Heart right ventricle (tissue), 16 donors: Measurements from ENCODE around the gene DSCAM. TPM values are rescaled to one million over a fixed set of nuclear protein-coding genes. Genes with fewer than 3 reads are reported as not detected.

Experiments
- ATAC-seq, 8 donors: fragments of 200-7000 bp; cut with Tn5 transposase; one replicate each; pipeline ENCODE4 v1.9.1; 2020; ENCODE audit warnings: mild to moderate bottlenecking in 8 of 8, moderate library complexity in 8 of 8, moderate number of reproducible peaks in 1 of 8
- DNase-seq, 2 donors: peaks; one replicate each; pipeline ENCODE4 v3.0.0-alpha.2; 2020
- H3K27ac ChIP-seq, 10 donors: fragments of 200-600 bp; sonication (generic) in 2 of 10; one replicate each; pipeline versions ENCODE4 v1.5.0 to v1.8.0; 2020 to 2022; ENCODE audit warnings: mild to moderate bottlenecking in 3 of 10
- H3K27me3 ChIP-seq, 7 donors: fragments of 200-600 bp; one replicate each; pipeline ENCODE4 v1.8.0; 2021 to 2022; ENCODE audit warnings: mild to moderate bottlenecking in 2 of 7
- H3K36me3 ChIP-seq, 9 donors: fragments of 200-600 bp; sonication (generic) in 1 of 9; one replicate each; pipeline versions ENCODE4 v1.5.0 to v1.8.0; 2020 to 2022; ENCODE audit warnings: mild to moderate bottlenecking in 2 of 9
- H3K4me1 ChIP-seq, 9 donors: fragments of 200-600 bp; sonication (generic) in 1 of 9; one replicate each; pipeline versions ENCODE4 v1.5.0 to v1.8.0; 2020 to 2022; ENCODE audit warnings: mild to moderate bottlenecking in 4 of 9
- H3K4me3 ChIP-seq, 10 donors: fragments of 200-600 bp; sonication (generic) in 2 of 10; one replicate each; pipeline versions ENCODE4 v1.5.0 to v1.8.0; 2020 to 2022; ENCODE audit warnings: mild to moderate bottlenecking in 7 of 10, moderate library complexity in 2 of 10
- H3K9me3 ChIP-seq, 11 donors: fragments of 200-600 bp in 10 of 11; sonication (generic) in 2 of 11; one replicate each; pipeline versions ENCODE4 v1.5.0 to v1.8.0; 2013 to 2022; ENCODE audit warnings: mild to moderate bottlenecking in 2 of 11, control low read depth in 1 of 11, moderate library complexity in 1 of 11
- WGBS, 2 donors: extraction: QIAGEN DNeasy Blood & Tissue Kit; methylation state at CpG; one replicate each; pipeline ENCODE4 v1.1.7; 2013; ENCODE audit warnings: inconsistent platforms in 1 of 2; 5-methylcytosine and 5-hydroxymethylcytosine counted together
- intact Hi-C, 10 donors: fragments of 100-400 bp; cut with DNase I; formaldehyde crosslinking; loops; one replicate each; pipeline versions ENCODE4 v1.11.1 to v1.14.2; 2022
- polyA plus RNA-seq, 2 donors: library from polyadenylated mRNA; stranded (reverse); fragments of 200-250 nt; gene quantifications; one replicate each; pipeline ENCODE4 v1.2.3, GENCODE V29; 2013
- total RNA-seq, 10 donors: library from RNA; stranded (reverse); fragmentation: NEBNext Ultra II Directional in 3 of 10; extraction: Animal tissue kit (Norgen Biotek cat#: 25700) in 3 of 10; gene quantifications; one replicate each; pipeline versions ENCODE4 v1.2.1 to v1.2.4, GENCODE V29; 2021 to 2023
- TF ChIP-seq, protein P1 (sequence below), 9 donors: fragments of 200-600 bp; sonication (generic) in 2 of 9; IDR thresholded peaks; one replicate each; pipeline versions ENCODE4 v1.5.0 to v1.8.0; 2021 to 2022; ENCODE audit warnings: antibody characterized with exemption in 9 of 9, mild to moderate bottlenecking in 5 of 9, moderate library complexity in 1 of 9
- donor health status: Arrhythmogenic right ventricular cardiomyopathy.
- donor health status: ischemic (EF 13 %, LVEDD 7.1; RV severe dilation, severe dysfunction).
- donor health status: healthy with polysubstance abuse.
- donor health status: DM: no; HTN: yes; CAD: no.
- donor health status: DM: no; HTN: no; CAD: no.
- donor health status: ischemic (EF 25% LVEDD 6.9; RV normal size, moderate dysfunction).
- donor health status: ischemic (EF 25% LVEDD 5.7; RV mildly dilated, moderate dysfunction).
- donor health status: healthy.
- donor health status: DM: yes; HTN: yes; CAD: no.
- donor health status: Ischemic cardiomyopathy.
- donor health status: ischemic (EF 35%, LVEDD 5.7; RV mildly dilated, moderate dysfunction).
- donor health status: nonischemic (EF 11% LVEDD 7.7; RV severe dilation, severe dysfunction).
- donor health status: DM: yes; HTN: yes; CAD: no.
- donor health status: PGD.
- donor health status: ischemic (EF 29% LVEDD 5.4; RV normal size, mild dysfunction).
- donor health status: nonischemic (EF 23%, LVEDD 6.1; RV moderate dilation, normal function).

Gene DSCAM
- total and polyA plus RNA-seq, 12 donors = 0.03 to 0.04 TPM; not detected in 10

GRCh38 chr21:40099809-40100208, 747.1 kb downstream of the DSCAM start:
- intact Hi-C loops = loop anchor here in 1 of 10 donors (2.0 kb wide), 1 partner anchor 17 kb away; no protein-coding TSS in a partner anchor
- ATAC-seq (no peak), DNase-seq (no peak)
- TF ChIP-seq, protein P1, sequence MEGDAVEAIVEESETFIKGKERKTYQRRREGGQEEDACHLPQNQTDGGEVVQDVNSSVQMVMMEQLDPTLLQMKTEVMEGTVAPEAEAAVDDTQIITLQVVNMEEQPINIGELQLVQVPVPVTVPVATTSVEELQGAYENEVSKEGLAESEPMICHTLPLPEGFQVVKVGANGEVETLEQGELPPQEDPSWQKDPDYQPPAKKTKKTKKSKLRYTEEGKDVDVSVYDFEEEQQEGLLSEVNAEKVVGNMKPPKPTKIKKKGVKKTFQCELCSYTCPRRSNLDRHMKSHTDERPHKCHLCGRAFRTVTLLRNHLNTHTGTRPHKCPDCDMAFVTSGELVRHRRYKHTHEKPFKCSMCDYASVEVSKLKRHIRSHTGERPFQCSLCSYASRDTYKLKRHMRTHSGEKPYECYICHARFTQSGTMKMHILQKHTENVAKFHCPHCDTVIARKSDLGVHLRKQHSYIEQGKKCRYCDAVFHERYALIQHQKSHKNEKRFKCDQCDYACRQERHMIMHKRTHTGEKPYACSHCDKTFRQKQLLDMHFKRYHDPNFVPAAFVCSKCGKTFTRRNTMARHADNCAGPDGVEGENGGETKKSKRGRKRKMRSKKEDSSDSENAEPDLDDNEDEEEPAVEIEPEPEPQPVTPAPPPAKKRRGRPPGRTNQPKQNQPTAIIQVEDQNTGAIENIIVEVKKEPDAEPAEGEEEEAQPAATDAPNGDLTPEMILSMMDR (IDR thresholded peaks at IDR 0.05) = no peak
- Histone ChIP-seq H3K27me3 (peaks cover 0 to 3% (median 0%) of the 10 kb centered on the region in 7 donors), H3K9me3 (peaks cover 0 to 9% (median 0%) of the 10 kb centered on the region in 11 donors), H3K4me3 (no peak overlapping the region), H3K27ac (no peak overlapping the region), H3K4me1 (peaks cover 0 to 3% (median 0%) of the 10 kb centered on the region in 9 donors), H3K36me3 (no peaks in the 10 kb centered on the region)
- WGBS, 2 donors = 82 to 85% methylated on average over 3 of the region's 3 CpGs

DNA sequence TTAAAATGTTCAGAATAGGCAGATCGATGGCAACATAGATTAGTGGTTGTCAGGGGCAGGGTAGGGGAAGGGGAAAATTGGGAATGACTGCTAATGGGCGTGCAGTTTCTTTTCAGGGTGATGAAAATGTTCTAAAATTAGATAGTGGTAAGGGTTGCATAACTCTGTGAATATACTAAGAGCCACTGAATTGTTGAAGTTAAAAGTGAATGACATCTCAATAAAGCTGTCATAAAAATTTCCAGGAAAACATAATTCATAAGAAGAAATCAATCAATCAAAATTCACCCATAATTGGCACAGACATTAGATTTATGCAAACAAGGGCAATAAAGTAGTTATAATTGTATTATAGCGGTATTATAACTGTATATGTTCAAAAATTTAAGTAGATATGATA, 751.5 kb downstream of the DSCAM start:
- Histone ChIP-seq H3K4me3 (no peak overlapping the region), H3K27me3 (no peaks in the 10 kb centered on the region), H3K36me3 (no peaks in the 10 kb centered on the region), H3K9me3 (peaks cover 0 to 9% (median 0%) of the 10 kb centered on the region in 11 donors), H3K27ac (no peak overlapping the region), H3K4me1 (peaks cover 0 to 3% (median 0%) of the 10 kb centered on the region in 9 donors)
- 56 to 70% methylated on average over 3 of the region's 3 CpGs for WGBS, 2 donors
- TF ChIP-seq, protein P1 (IDR thresholded peaks at IDR 0.05) = no peak
- DNase-seq (no peak), ATAC-seq (no peak)
- intact Hi-C loops = no loop called here

DNA sequence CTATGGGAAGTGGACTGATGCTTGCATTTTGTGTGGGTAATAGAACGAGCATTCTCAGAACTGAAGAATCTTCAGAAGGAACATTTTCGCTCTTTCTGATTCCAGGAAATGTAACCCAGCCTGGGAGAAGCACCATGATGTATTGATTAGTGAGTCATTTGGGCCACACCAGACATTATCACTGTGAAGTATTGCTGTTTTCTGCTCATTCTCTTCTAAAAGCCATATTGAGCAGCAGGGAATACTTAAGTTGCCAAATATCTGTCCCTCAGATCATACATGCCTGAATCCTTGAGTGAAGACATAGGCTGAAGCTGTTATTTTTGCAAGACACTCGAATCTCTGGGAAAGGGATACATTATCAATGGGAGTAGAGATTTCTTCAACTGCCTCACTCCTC, 766.6 kb downstream of the DSCAM start:
- no peak for ATAC-seq
- intact Hi-C loops = no loop called here
- TF ChIP-seq, protein P1 (IDR thresholded peaks at IDR 0.05) = no peak
- Histone ChIP-seq H3K4me3 (no peak overlapping the region), H3K9me3 (peaks cover 0 to 4% (median 0%) of the 10 kb centered on the region in 11 donors), H3K27ac (no peak overlapping the region), H3K36me3 (no peaks in the 10 kb centered on the region), H3K4me1 (no peaks in the 10 kb centered on the region), H3K27me3 (no peaks in the 10 kb centered on the region)
- 79 to 84% methylated on average over 3 of the region's 3 CpGs for WGBS, 2 donors
- no peak for DNase-seq

DNA sequence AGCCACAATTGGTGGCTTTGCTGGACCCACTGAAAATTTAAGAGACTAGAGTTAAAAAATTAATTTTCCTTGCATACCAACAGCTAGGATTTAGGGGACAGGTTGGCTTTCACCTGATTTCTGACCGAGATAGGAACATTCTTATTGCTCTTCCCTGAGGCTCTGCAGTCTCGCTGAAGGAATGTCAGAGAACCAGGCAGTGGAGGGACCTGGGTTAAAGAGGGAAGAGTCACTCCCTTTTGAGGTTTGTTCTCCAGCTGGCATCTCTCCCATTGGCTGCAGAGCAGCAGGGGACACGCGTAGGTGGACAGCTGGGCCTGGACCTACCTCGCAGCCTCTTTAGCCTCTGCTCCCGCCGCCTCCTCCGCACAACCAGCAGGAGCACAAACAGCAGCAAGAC, 772.2 kb downstream of the DSCAM start:
- no peak overlapping the region for H3K4me3 ChIP-seq
- ATAC-seq = no peak
- WGBS, 2 donors = 74 to 82% methylated on average over 8 of the region's 8 CpGs
- no peaks in the 10 kb centered on the region for H3K27me3 ChIP-seq
- H3K27ac ChIP-seq = peak overlapping the region in 7 of 10 donors; percentile 50 to 74 (median 59)
- intact Hi-C loops = no loop called here
- no peaks in the 10 kb centered on the region for H3K36me3 ChIP-seq
- no peaks in the 10 kb centered on the region for H3K9me3 ChIP-seq
- DNase-seq = no peak
- TF ChIP-seq, protein P1 (IDR thresholded peaks at IDR 0.05) = no peak
- H3K4me1 ChIP-seq = peaks cover 0 to 13% (median 7%) of the 10 kb centered on the region in 9 donors
